ENCODE measurements around the gene PRADC1. TPM values are rescaled to one million over a fixed set of nuclear protein-coding genes. Genes with fewer than 3 reads are reported as not detected.

The PRADC1 gene
- total RNA-seq, 8 experiments from 2014 or later, result 13.2 to 19.5 (median 16.0) TPM

- no peak for ATAC-seq (replicated peaks in 6 of 8)
- Histone ChIP-seq H3K4me1 (replicated peaks in 1 of 2) (peaks cover 6 to 14% of the 10 kb centered on the region in 2 donors), H3K27ac (no peak overlapping the region), H3K4me3 (no peak overlapping the region)
- 40 to 90% (median 79%) methylated on average over 1 to 2 of the region's 3 CpGs; no CpG with 5 or more reads in 2 of the 10 experiments for WGBS, 10 experiments
- in situ Hi-C loops (cut with MboI; ENCODE audit: low pct_unique_long_range_greater_than_20kb in 2 of 9, low sequenced_read_pairs in 9 of 9, unreplicated experiment in 9 of 9), result no loop called here
Measured at GRCh38 chr2:73239776-73240175, 6.7 kb upstream of the PRADC1 start.

GRCh38 chr2:73238976-73239375 is 5.9 kb upstream of the PRADC1 start:
- Histone ChIP-seq H3K4me3 (no peak overlapping the region), H3K4me1 (replicated peaks in 1 of 2) (peaks cover 6 to 14% of the 10 kb centered on the region in 2 donors), H3K27ac (no peak overlapping the region)
- 83 to 100% (median 94%) methylated on average over 1 of the region's 1 CpG; no CpG with 5 or more reads in 4 of the 10 experiments for WGBS, 10 experiments
- in situ Hi-C loops (cut with MboI; ENCODE audit: low pct_unique_long_range_greater_than_20kb in 2 of 9, low sequenced_read_pairs in 9 of 9, unreplicated experiment in 9 of 9), result no loop called here
- no peak for ATAC-seq (replicated peaks in 6 of 8)

DNA sequence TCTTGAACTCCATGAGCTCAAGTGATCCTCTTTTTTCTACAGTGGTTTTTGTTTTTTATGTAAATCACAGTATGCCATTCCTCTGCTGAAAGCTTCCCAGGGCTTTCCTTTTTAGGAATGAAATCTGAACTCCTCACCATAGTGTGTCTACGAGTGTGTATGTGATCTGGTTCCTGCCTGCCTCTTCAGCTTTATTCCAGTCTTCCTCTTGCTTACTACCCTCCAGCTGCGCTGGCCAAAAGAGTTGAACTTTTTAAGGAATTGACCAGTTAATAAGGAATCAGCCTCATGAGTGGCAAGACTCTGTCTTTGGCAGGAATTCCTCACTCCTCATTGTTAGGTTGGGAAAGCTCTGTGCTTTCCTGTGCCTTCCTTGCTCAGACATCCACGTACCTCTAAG is 5.1 kb upstream of the PRADC1 start:
- H3K4me1 ChIP-seq (replicated peaks in 1 of 2), result peaks cover 6 to 14% of the 10 kb centered on the region in 2 donors
- no peak for ATAC-seq (replicated peaks in 6 of 8)
- peak overlapping the region in 1 of 2 donors; percentile 64 for H3K27ac ChIP-seq
- 27 to 96% (median 60%) methylated on average over 1 to 3 of the region's 3 CpGs; no CpG with 5 or more reads in 1 of the 10 experiments for WGBS, 10 experiments
- H3K4me3 ChIP-seq, result no peak overlapping the region
- in situ Hi-C loops (cut with MboI; ENCODE audit: low pct_unique_long_range_greater_than_20kb in 2 of 9, low sequenced_read_pairs in 9 of 9, unreplicated experiment in 9 of 9), result no loop called here

DNA sequence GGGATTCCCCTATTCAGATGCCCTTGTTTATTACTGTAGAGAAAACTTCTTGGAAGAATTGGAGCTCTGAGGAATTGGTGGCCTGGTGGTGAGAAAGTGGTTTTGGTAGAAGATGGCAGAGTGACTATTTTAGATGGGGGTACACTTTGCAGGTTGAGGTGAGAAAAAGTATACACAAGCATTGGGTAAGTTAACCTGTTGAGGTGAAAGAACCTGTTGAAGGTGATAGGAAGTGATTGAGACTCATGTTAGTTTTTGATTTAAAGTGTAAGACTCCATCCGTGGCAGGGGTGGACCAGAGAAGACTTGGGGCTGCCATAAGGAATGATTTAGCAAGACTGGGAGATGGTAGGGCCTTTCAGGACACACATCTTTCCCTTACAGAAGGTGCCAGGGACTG is 4.1 kb upstream of the PRADC1 start:
- 20 to 100% (median 40%) methylated on average over 1 of the region's 1 CpG; no CpG with 5 or more reads in 7 of the 10 experiments for WGBS, 10 experiments
- H3K27ac ChIP-seq, result no peak overlapping the region
- ATAC-seq (replicated peaks in 6 of 8), result no peak
- in situ Hi-C loops (cut with MboI; ENCODE audit: low pct_unique_long_range_greater_than_20kb in 2 of 9, low sequenced_read_pairs in 9 of 9, unreplicated experiment in 9 of 9), result no loop called here
- peaks cover 8 to 14% of the 10 kb centered on the region in 2 donors for H3K4me1 ChIP-seq (replicated peaks in 1 of 2)
- H3K4me3 ChIP-seq, result no peak overlapping the region

DNA sequence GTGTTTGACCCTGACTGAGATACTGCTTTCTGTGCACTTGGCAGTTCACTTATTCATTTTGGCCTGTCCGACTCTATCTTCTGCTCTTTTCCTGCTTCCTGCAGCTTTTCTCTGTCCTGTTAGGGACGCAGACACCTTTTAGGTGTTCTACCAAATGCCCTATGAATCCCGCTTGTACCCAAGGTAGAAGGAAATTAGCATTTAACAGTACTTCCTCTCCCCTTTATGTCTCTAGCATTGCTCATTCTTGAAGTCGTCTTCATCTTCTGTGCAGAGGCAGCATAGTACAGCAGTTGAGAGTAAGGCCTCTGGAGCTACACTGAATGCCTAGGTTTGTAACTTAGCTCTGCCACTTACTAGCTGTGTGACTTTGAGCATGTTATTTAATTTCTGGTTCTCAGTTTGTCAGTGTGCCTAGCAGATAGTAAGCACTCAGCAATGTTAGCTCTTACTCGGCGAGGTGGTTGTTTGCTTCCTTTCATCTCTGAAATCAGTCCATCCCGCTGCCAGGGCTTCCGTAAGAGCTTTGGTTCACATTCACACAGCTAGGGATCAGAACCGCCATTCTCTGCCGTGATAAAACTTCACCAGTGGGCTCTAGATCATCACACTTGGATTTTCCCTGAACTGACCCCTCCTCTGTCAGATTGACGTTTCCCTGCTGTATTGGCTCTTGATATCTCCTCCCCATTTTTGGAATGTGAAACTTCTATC is 2.4 kb upstream of the PRADC1 start:
- H3K27ac ChIP-seq, result no peak overlapping the region
- peaks cover 8 to 14% of the 10 kb centered on the region in 2 donors for H3K4me1 ChIP-seq (replicated peaks in 1 of 2)
- no peak for ATAC-seq (replicated peaks in 6 of 8)
- H3K4me3 ChIP-seq, result peak overlapping the region; percentile 75 to 97 (median 86)
- in situ Hi-C loops (cut with MboI; ENCODE audit: low pct_unique_long_range_greater_than_20kb in 2 of 9, low sequenced_read_pairs in 9 of 9, unreplicated experiment in 9 of 9), result no loop called here
- WGBS, 10 experiments, result 53 to 80% (median 64%) methylated on average over 3 to 10 of the region's 11 CpGs; no CpG with 5 or more reads in 1 of the 10 experiments

- peak within 1 kb of the TSS; percentile 84 to 90 for H3K27ac ChIP-seq
- in situ Hi-C loops (cut with MboI; ENCODE audit: low pct_unique_long_range_greater_than_20kb in 2 of 9, low sequenced_read_pairs in 9 of 9, unreplicated experiment in 9 of 9), result no loop called here
- peak within 1 kb of the TSS; percentile 75 to 97 (median 86) for H3K4me3 ChIP-seq
- ATAC-seq (replicated peaks in 6 of 8), result peak; percentile 50 to 69 (median 55)
- 0 to 4% (median 1%) methylated on average over 1 to 43 of the region's 69 CpGs; no CpG with 5 or more reads in 1 of the 10 experiments for whole genome bisulfite sequencing, 10 experiments
- peaks cover 8 to 14% of the 10 kb centered on the region in 2 donors for H3K4me1 ChIP-seq (replicated peaks in 1 of 2)
Measured at GRCh38 chr2:73233932-73234832, 1.1 kb upstream of the PRADC1 start, which contains the start of gene CCT7. CCT7 (plus strand) TSS chr2:73234308; CDS start chr2:73234379, 71 bp downstream.

GRCh38 chr2:73232403-73233153 is 461 bp downstream of the PRADC1 start:
- ATAC-seq (replicated peaks in 6 of 8), result peak in 5 of 8 experiments; percentile 0 to 4 (median 1)
- WGBS, 10 experiments, result 0 to 40% (median 14%) methylated on average over 1 to 15 of the region's 37 CpGs; no CpG with 5 or more reads in 4 of the 10 experiments
- Histone ChIP-seq H3K4me1 (replicated peaks in 1 of 2) (peaks cover 8% of the 10 kb centered on the region in 2 donors), H3K4me3 (peak overlapping the region; percentile 54 to 87 (median 82)), H3K27ac (peak overlapping the region; percentile 3 to 63)
- in situ Hi-C loops (cut with MboI; ENCODE audit: low pct_unique_long_range_greater_than_20kb in 2 of 9, low sequenced_read_pairs in 9 of 9, unreplicated experiment in 9 of 9), result no loop called here

DNA sequence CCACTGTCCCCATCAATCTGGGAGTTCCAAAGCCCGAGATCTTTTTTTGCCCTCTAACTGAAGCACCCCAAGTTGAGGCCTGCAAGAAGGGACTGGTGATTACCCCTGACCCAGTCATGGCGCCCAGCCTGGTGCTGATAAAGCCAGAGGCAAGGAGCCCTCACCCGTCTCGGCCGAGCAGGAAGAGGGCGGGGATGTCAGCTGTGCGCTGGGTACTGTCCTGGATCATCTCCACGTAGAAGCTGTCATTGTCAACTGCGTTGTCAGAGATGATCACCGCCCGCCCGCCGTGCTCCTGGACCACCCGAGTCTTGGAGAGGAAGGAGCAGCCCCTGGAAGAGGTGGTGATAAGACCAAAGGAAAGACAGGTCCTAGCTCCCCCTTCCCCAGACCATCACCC is 4.4 kb downstream of the PRADC1 start:
- WGBS, 10 experiments, result 40 to 100% (median 91%) methylated on average over 1 to 6 of the region's 14 CpGs; no CpG with 5 or more reads in 2 of the 10 experiments
- in situ Hi-C loops (cut with MboI; ENCODE audit: low pct_unique_long_range_greater_than_20kb in 2 of 9, low sequenced_read_pairs in 9 of 9, unreplicated experiment in 9 of 9), result no loop called here
- ATAC-seq (replicated peaks in 6 of 8), result no peak
- Histone ChIP-seq H3K4me1 (replicated peaks in 1 of 2) (peaks cover 0 to 2% of the 10 kb centered on the region in 2 donors), H3K27ac (no peak overlapping the region), H3K4me3 (no peak overlapping the region)

DNA sequence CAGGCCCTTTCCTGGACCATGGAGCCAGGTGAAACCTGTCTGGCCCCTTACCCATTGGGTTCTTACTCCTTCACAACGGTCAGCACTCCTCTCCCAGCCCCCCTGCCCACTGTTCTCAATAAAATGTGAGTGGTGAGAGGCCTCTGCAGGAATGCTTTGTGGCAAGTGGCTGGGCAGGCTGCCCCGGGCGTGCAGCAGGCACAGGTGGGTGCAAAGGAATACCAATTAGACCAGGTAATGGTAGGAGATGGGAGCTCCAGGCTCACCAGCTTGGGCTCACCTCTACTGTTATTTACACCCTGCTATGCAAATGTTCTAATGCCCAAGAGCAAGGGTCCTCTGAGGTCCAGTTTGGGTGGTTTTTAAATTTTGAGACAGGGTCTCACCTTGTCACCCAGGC is 6.0 kb downstream of the PRADC1 start:
- H3K4me1 ChIP-seq (replicated peaks in 1 of 2), result no peaks in the 10 kb centered on the region

DNA sequence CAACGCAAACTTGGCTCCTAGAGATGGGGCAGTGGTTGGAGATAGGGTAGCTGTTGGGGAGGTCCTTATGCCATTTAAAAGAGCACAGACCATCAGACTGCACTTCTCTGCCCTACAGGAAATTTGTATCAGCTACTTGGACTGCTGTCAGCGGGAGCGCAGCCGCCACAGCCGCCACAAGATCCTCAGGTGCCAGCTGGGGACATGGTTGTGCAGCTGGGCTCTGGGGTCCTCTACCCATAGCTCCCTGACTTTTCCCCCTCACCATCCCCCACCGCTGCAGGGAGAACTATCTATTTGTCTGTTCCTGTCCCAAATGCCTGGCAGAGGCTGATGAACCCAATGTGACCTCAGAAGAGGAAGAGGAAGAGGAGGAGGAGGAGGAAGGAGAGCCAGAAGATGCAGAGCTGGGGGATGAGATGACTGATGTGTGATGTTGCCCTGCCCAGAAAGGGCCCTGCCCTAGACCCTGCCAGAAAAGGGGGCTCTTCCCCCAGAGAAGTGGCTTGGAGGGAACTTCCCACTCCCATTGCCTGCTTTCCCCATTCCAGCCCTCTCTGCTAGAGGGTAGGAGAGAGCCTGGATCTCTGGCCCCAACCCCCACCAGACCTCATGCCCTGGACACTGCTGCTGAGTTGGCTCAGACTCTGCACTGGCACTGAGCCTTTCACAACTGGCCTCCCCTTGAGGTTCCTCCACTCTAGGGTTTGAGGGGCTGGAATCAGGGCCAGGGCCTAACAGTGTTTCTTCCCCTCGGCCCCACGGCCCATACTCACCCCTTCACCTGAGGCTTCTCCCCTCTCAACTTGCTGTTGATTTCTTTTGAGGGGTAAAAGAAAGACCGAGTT is 7.3 kb downstream of the PRADC1 start:
- 75 to 100% (median 84%) methylated on average over 1 to 6 of the region's 9 CpGs; no CpG with 5 or more reads in 5 of the 10 experiments for WGBS, 10 experiments
- in situ Hi-C loops (cut with MboI; ENCODE audit: low pct_unique_long_range_greater_than_20kb in 2 of 9, low sequenced_read_pairs in 9 of 9, unreplicated experiment in 9 of 9), result no loop called here
- peak in 3 of 8 experiments; percentile 6 to 28 (median 18) for ATAC-seq (replicated peaks in 6 of 8)
- H3K4me3 ChIP-seq, result no peak overlapping the region
- no peaks in the 10 kb centered on the region for H3K4me1 ChIP-seq (replicated peaks in 1 of 2)
- no peak overlapping the region for H3K27ac ChIP-seq

More for the DNA sequence above, 6.0 kb downstream of the PRADC1 start:
- H3K4me3 ChIP-seq, result no peak overlapping the region
- in situ Hi-C loops (cut with MboI; ENCODE audit: low pct_unique_long_range_greater_than_20kb in 2 of 9, low sequenced_read_pairs in 9 of 9, unreplicated experiment in 9 of 9), result no loop called here
- no peak overlapping the region for H3K27ac ChIP-seq
- WGBS, 10 experiments, result 58 to 87% (median 73%) methylated on average over 1 to 3 of the region's 3 CpGs; no CpG with 5 or more reads in 6 of the 10 experiments
- ATAC-seq (replicated peaks in 6 of 8), result no peak

GRCh38 chr2:73223821-73224220 is 9.2 kb downstream of the PRADC1 start:
- H3K4me3 ChIP-seq, result no peak overlapping the region
- no peak for ATAC-seq (replicated peaks in 6 of 8)
- H3K27ac ChIP-seq, result no peak overlapping the region
- in situ Hi-C loops (cut with MboI; ENCODE audit: low pct_unique_long_range_greater_than_20kb in 2 of 9, low sequenced_read_pairs in 9 of 9, unreplicated experiment in 9 of 9), result no loop called here
- 0 to 100% (median 90%) methylated on average over 1 to 4 of the region's 4 CpGs; no CpG with 5 or more reads in 5 of the 10 experiments for WGBS, 10 experiments
- no peaks in the 10 kb centered on the region for H3K4me1 ChIP-seq (replicated peaks in 1 of 2)

GRCh38 chr2:73218298-73218697 is 14.7 kb downstream of the PRADC1 start:
- in situ Hi-C loops (cut with MboI; ENCODE audit: low pct_unique_long_range_greater_than_20kb in 2 of 9, low sequenced_read_pairs in 9 of 9, unreplicated experiment in 9 of 9), result no loop called here
- no peak overlapping the region for H3K27ac ChIP-seq
- ATAC-seq (replicated peaks in 6 of 8), result no peak
- no peak overlapping the region for H3K4me3 ChIP-seq
- H3K4me1 ChIP-seq (replicated peaks in 1 of 2), result peaks cover 13% of the 10 kb centered on the region in 2 donors
